Measurements from ENCODE around the gene STK32B. TPM values are rescaled to one million over a fixed set of nuclear protein-coding genes. Genes with fewer than 3 reads are reported as not detected.

STK32B gene
- total and polyA plus RNA-seq, 2 of the 8 experiments (the other 6 are each of a cell fraction or from before 2014, with no cell fraction given): 2.3 to 2.5 TPM

DNA sequence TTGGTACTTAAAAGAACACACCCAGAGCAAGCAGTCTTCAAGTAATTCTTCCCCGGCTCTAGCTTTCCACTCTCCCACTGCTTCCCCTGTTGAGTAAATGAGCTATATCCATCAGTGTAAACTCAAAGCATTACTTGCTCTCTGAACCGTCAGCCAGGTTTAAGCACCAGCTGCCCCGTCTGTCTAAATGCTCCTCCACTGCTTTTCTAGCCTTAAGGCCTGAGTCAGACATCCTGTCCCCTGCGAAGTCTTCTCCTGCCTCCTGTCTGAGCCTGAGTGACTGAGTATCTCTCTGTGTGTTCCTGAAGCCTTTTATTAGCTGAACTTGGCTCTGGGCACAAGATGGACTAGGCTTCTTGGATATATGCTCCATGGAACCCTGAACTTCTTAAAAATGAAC is 205.1 kb downstream of the STK32B start:
- H2AK5ac ChIP-seq (ENCODE audit: low read depth, low read length): no peak overlapping the region
- 86% methylated on average over 4 of the region's 4 CpGs; no CpG with 5 or more reads in 1 of the 2 experiments for WGBS, 2 experiments (ENCODE audit: extremely low coverage in 1 of 2, insufficient coverage in 1 of 2, insufficient read length in 1 of 2, insufficient replicate concordance in 2 of 2, low coverage in 1 of 2, low lambda C conversion rate in 2 of 2, missing lambda C conversion rate in 1 of 2)
- no peak overlapping the region for H4K5ac ChIP-seq (ENCODE audit: insufficient read length, low read depth, low read length)
- no peak overlapping the region for H2BK12ac ChIP-seq (ENCODE audit: low read depth, low read length)
- POLR2A ChIA-PET (ENCODE audit: partially characterized antibody): no interaction called here
- FAIRE-seq (no peak), DNase-seq (ENCODE audit: low read depth in 1 of 2, low spot score in 2 of 2) (no peak)
- no peaks in the 10 kb centered on the region for H3K79me1 ChIP-seq (ENCODE audit: low read depth, low read length)
- H3K27me3 ChIP-seq (replicated peaks in 1 of 4; ENCODE audit: control insufficient read depth in 3 of 4, extremely low read depth in 1 of 4, insufficient read depth in 3 of 4, low read length in 3 of 4): no peaks in the 10 kb centered on the region
- H2BK15ac ChIP-seq (ENCODE audit: low read length): no peak overlapping the region
- no peak overlapping the region for H3K14ac ChIP-seq (ENCODE audit: insufficient read length)
- no peak overlapping the region for H3K18ac ChIP-seq (ENCODE audit: extremely low read depth, low read length)
- H2AFZ ChIP-seq (ENCODE audit: low read length): no peak overlapping the region
- H3K4me3 ChIP-seq (ENCODE audit: extremely low read depth in 1 of 4, insufficient read depth in 2 of 4, low read depth in 3 of 4, low read length in 4 of 4): no peak overlapping the region
- no peak overlapping the region for H3K23ac ChIP-seq (ENCODE audit: insufficient read length)
- H2BK120ac ChIP-seq (replicated peaks; ENCODE audit: low read depth, low read length): no peak overlapping the region
- no peak overlapping the region for H3K56ac ChIP-seq (replicated peaks; ENCODE audit: insufficient read length, low read depth, low read length)
- no peak overlapping the region for H3K4me2 ChIP-seq (ENCODE audit: insufficient read depth in 1 of 2, low read depth in 2 of 2, low read length in 2 of 2)
- no peak overlapping the region for H4K91ac ChIP-seq (replicated peaks; ENCODE audit: insufficient read length, low read length)
- CTCF ChIA-PET (ENCODE audit: partially characterized antibody): interaction anchor here (0.8 to 1.5 kb wide), 4 partner anchors 11 to 203 kb away, joined by 3 to 5 read pairs (median 4); no protein-coding TSS in a partner anchor
- H3K9me3 ChIP-seq (ENCODE audit: insufficient read depth in 2 of 2, low read depth in 1 of 2, low read length in 1 of 2): no peaks in the 10 kb centered on the region
- no peak overlapping the region for H4K8ac ChIP-seq (ENCODE audit: extremely low read depth, insufficient read depth, low read length)
- peaks cover 4% of the 10 kb centered on the region; the same call in 1 of the 2 replicates for H3K23me2 ChIP-seq (ENCODE audit: low read depth, low read length)
- no peak overlapping the region for H2BK20ac ChIP-seq (ENCODE audit: low read length)
- H3K27ac ChIP-seq (ENCODE audit: low read depth, low read length): no peak overlapping the region
- no peak overlapping the region for H3K4ac ChIP-seq (replicated peaks; ENCODE audit: insufficient read length, low read depth, low read length)
- H4K20me1 ChIP-seq (replicated peaks in 1 of 2; ENCODE audit: control insufficient read depth in 1 of 2, insufficient read depth in 2 of 2, low read length in 2 of 2): no peaks in the 10 kb centered on the region
- no peaks in the 10 kb centered on the region for H3K79me2 ChIP-seq (ENCODE audit: control insufficient read depth in 1 of 2, insufficient read depth in 2 of 2, low read length in 2 of 2)
- no peaks in the 10 kb centered on the region for H3K4me1 ChIP-seq (replicated peaks in 1 of 4; ENCODE audit: control insufficient read depth in 3 of 4, insufficient read depth in 4 of 4, low read length in 3 of 4)
- H3K36me3 ChIP-seq (ENCODE audit: control insufficient read depth in 2 of 4, insufficient read depth in 4 of 4, low read length in 3 of 4): no peaks in the 10 kb centered on the region
- H2BK5ac ChIP-seq (ENCODE audit: low read depth, low read length): no peak overlapping the region
- no peak overlapping the region for H3K9ac ChIP-seq (replicated peaks in 1 of 4; ENCODE audit: extremely low read depth in 1 of 4, low read depth in 3 of 4, low read length in 3 of 4)
- no peak for TF ChIP-seq JUND (IDR thresholded peaks at IDR 0.05; ENCODE audit: low read length)
- TF ChIP-seq, protein P1, sequence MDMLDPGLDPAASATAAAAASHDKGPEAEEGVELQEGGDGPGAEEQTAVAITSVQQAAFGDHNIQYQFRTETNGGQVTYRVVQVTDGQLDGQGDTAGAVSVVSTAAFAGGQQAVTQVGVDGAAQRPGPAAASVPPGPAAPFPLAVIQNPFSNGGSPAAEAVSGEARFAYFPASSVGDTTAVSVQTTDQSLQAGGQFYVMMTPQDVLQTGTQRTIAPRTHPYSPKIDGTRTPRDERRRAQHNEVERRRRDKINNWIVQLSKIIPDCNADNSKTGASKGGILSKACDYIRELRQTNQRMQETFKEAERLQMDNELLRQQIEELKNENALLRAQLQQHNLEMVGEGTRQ (IDR thresholded peaks at IDR 0.05; ENCODE audit: low read length): no peak
- TF ChIP-seq RXRA (IDR thresholded peaks at IDR 0.05; ENCODE audit: insufficient read depth, low read depth, low read length): no peak
- TF ChIP-seq CHD2 (IDR thresholded peaks at IDR 0.05; ENCODE audit: low read length): no peak
- TF ChIP-seq CHD1 (IDR thresholded peaks at IDR 0.05; ENCODE audit: low read depth, low read length): no peak
- no peak for TF ChIP-seq POU5F1 (IDR thresholded peaks at IDR 0.05; ENCODE audit: low read depth, low read length)
- TF ChIP-seq YY1 (IDR thresholded peaks at IDR 0.05; ENCODE audit: low read depth, low read length): no peak
- TF ChIP-seq SP1 (IDR thresholded peaks at IDR 0.05; ENCODE audit: low read depth, low read length): no peak
- TF ChIP-seq CBX5 (IDR thresholded peaks at IDR 0.05; ENCODE audit: low read depth, low read length): no peak
- TF ChIP-seq SUZ12 (IDR thresholded peaks at IDR 0.05; ENCODE audit: low read length): no peak
- no peak for TF ChIP-seq JUN (IDR thresholded peaks at IDR 0.05; ENCODE audit: low read depth, low read length)
- no peak for TF ChIP-seq EGR1 (IDR thresholded peaks at IDR 0.05; ENCODE audit: borderline replicate concordance, low read depth, low read length)
- no peak for TF ChIP-seq GABPA (IDR thresholded peaks at IDR 0.05; ENCODE audit: borderline replicate concordance, insufficient read depth, low read length)
- no peak for TF ChIP-seq CBX8 (IDR thresholded peaks at IDR 0.05; ENCODE audit: borderline replicate concordance, low read depth, low read length)
- TF ChIP-seq CREB1 (IDR thresholded peaks at IDR 0.05): no peak
- TF ChIP-seq BRCA1 (IDR thresholded peaks at IDR 0.05; ENCODE audit: low read depth, low read length): no peak

All from H1 (cell line).